GM19372 (cell line): ENCODE measurements around the gene PDXP.
"Not testable (repeated sequence)": the region's sequence is repeated elsewhere in the genome, so short reads cannot be mapped to it uniquely, and the experiment has no call there.

Experiments
- ATAC-seq: cut with Tn5 transposase; IDR thresholded peaks from one replicate; pipeline ENCODE4 v1.9.1; 2021; ENCODE audit warnings: mild to moderate bottlenecking, low read depth, moderate library complexity; ENCODE audit not compliant: unreplicated experiment

Gene PDXP

GRCh38 chr22:37692627-37693285, 34.2 kb downstream of the PDXP start:
- no peak for ATAC-seq

GRCh38 chr22:37694131-37694530, 35.6 kb downstream of the PDXP start:
- not testable (repeated sequence) for ATAC-seq

GRCh38 chr22:37696260-37696656, 37.7 kb downstream of the PDXP start:
- not testable (repeated sequence) for ATAC-seq

GRCh38 chr22:37696657-37697537, 38.4 kb downstream of the PDXP start, which contains the start of gene TRIOBP:
Gene TRIOBP (plus strand): TSS chr22:37697048. CDS start chr22:37701366, 4,318 bp downstream.
- no peak for ATAC-seq

- no peak for ATAC-seq
These were observed 39.0 kb downstream of the PDXP start for GRCh38 chr22:37697538-37697835.

GRCh38 chr22:37701141-37701786, 42.7 kb downstream of the PDXP start:
- no peak for ATAC-seq

GRCh38 chr22:37703906-37704305, 45.4 kb downstream of the PDXP start:
- ATAC-seq, result no peak

GRCh38 chr22:37704645-37705044, 46.1 kb downstream of the PDXP start:
- ATAC-seq, result no peak

- ATAC-seq, result no peak
These were observed 46.7 kb downstream of the PDXP start for GRCh38 chr22:37705205-37705604.

GRCh38 chr22:37708580-37709444, 50.3 kb downstream of the PDXP start:
- no peak for ATAC-seq

GRCh38 chr22:37709445-37709765, 50.9 kb downstream of the PDXP start:
- ATAC-seq, result no peak

GRCh38 chr22:37710675-37711074, 52.2 kb downstream of the PDXP start:
- ATAC-seq, result no peak

- ATAC-seq, result no peak
These were observed 53.0 kb downstream of the PDXP start for GRCh38 chr22:37711490-37711889.

GRCh38 chr22:37713761-37714160, 55.2 kb downstream of the PDXP start:
- ATAC-seq, result no peak

GRCh38 chr22:37714634-37715033, 56.1 kb downstream of the PDXP start:
- no peak for ATAC-seq

GRCh38 chr22:37715760-37716159, 57.2 kb downstream of the PDXP start:
- no peak for ATAC-seq
